SK-N-MC (cell line): Measurements from ENCODE around the gene LDOC1.

Experiments used
- EZH2 ChIP-seq: fragments of 200-600 bp; sonication (generic); IDR thresholded peaks from one replicate; pipeline ENCODE4 v1.6.1; 2017; ENCODE audit warnings: antibody characterized with exemption
- FOXP2 ChIP-seq: optimal IDR thresholded peaks from 2 replicates; pipeline ENCODE3; 2011; ENCODE audit warnings: mild to moderate bottlenecking, moderate library complexity; ENCODE audit not compliant: insufficient read depth; ENCODE audit errors: extremely low read length, control extremely low read depth
- POLR2AphosphoS5 ChIP-seq: IDR thresholded peaks from 2 replicates; pipeline ENCODE4 v1.6.1; 2012; ENCODE audit warnings: mild to moderate bottlenecking, low read depth, low read length, borderline replicate concordance

GRCh38 chrX:141185366-141185765 is 8.4 kb upstream of the LDOC1 start:
- no peak for TF ChIP-seq POLR2AphosphoS5
- no peak for TF ChIP-seq EZH2
- TF ChIP-seq FOXP2 = no peak
